ENCODE results near the gene ISG15.
"Not testable (repeated sequence)": the region's sequence is repeated elsewhere in the genome, so short reads cannot be mapped to it uniquely, and the experiment has no call there.

The ISG15 gene

GRCh38 chr1:995665-996633, 17.3 kb upstream of the ISG15 start:
- DNase-seq, result no peak

DNA sequence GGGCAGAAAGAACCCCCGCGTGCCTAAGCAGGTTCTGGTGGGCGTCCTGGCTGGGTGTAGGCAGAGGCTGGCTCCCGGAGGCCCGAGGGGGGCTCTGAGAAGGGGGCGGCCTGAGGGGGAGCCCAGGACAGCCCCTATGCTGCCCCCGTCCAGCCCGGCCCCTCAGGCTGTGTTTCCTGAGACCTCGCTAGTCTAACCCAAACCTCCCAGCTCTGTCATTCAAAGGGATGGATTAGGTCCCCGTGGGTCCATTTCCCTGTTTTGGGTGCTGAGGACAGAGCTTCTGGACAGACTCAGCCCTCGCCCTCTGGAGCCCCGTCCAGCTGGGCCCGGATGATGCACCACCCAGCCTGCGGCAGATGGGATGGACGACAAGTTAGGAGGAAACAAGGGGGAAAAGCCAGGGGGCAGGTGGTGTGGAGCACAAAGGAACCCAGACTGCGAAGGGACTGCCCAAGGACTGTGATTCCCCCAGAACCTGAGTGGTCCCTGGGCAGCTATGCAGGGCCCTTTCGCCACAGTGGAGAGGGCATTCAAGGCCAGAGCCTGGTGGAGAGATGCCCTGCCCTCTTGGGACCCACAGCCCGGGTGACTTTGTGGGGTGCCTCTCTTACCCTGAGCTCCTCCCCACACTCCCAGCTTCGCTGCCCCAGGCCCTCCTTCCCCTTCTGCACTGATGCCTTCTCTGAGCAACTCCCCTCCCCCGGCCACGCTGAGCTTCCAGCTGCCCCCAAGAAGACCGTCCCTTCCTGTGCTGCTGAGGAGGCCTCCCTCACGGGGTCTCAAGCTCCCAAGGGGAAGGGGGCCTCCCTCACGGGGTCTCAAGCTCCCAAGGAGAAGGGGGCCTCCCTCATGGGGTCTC, 16.2 kb upstream of the ISG15 start:
- no peak for DNase-seq

- DNase-seq, result no peak
These were observed 15.6 kb upstream of the ISG15 start for GRCh38 chr1:997713-997992.

GRCh38 chr1:997993-998744, 15.1 kb upstream of the ISG15 start:
- no peak for DNase-seq

GRCh38 chr1:998745-998994, 14.6 kb upstream of the ISG15 start:
- DNase-seq, result no peak

DNA sequence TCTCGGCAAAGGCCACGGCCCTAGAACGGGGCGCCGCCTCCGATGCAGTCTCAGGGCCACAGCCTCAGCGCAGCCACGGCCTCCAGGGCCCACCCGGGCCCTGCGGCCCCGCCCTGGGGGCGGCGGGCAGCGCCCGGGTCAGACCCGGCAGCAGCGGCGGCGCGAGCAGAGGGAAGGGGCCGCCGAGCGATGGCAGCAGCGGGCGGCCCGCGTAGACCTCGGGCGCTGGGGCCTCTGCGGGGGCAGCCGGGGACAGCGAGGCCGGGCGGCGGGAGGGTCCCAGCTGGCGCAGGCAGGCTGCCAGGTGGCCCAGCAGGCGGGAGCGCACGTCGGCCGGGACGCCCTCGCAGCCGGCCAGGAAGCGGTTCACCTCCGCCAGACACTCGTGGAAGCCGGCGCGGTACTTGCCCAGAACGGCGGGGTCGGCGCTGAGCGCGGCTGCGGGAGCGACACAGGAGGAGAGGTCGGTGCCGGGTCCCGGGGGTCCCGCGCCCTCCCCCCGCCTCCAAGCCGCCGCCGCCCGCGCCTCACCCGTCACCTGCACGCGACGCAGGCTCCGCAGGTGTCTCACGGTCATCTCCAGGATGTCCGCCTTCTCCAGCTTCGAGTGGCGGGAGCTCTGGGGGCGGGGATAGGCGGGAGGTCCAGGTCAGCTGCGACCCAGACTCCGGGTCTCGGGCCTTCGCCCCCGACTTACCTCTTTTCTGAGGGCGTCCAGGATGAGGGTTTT, 14.1 kb upstream of the ISG15 start:
- no peak for DNase-seq

DNA sequence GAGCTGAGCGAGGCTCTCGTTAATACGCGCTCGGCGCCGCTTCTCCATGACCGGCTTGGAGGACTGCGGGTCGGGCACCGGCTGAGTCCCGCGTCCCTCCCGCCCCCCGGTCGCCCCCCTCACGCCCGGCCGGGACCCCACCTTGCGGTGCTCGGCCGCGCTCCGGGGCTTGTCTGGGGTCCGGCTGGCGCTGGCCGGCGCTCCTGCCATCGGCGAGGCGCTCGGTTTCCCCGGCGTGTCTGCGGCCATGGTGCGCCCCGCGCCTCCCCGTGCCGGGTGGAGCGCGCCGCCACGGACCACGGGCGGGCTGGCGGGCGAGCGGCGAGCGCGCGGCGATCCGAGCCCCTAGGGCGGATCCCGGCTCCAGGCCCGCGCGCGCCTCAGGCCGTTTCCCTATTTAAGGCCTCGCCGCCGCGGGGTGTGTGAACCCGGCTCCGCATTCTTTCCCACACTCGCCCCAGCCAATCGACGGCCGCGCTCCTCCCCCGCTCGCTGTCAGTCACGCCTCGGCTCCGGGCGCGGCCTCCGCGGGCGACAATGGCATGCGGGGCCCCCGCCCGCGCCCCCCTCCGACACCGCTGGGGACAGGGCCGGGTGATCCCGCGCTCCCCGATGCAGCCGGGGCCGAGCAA, 13.5 kb upstream of the ISG15 start, which contains the start of gene HES4:
Gene HES4, minus strand, starts transcription at position 373 of the 632 bp plus-strand sequence. Its CDS starts 124 bp downstream, at position 249.
- peak; percentile 63 for DNase-seq

GRCh38 chr1:1000357-1001056, 12.8 kb upstream of the ISG15 start:
- peak; percentile 56 for DNase-seq

GRCh38 chr1:1001057-1001783, 12.1 kb upstream of the ISG15 start:
- DNase-seq, result no peak

GRCh38 chr1:1003618-1004419, 9.5 kb upstream of the ISG15 start:
- DNase-seq, result no peak

DNA sequence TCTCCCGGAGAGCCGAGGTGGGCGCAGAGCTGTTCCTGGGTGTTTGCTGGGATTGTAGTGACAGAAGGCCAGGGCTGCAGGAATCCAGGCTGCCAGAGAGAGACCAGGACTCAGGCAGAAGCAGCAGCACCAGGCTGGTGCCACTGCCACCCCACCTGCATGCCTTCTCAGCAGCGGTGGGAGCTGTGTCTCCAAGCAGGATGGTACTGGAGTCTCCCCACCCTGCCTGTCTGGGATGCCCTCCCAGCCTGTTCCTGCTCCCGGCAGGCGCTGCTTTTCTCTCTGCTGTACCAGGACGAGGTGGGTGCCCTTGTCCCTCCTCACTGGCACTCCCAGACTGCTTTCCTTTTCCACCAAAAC, 8.9 kb upstream of the ISG15 start:
- DNase-seq, result no peak

- DNase-seq, result peak; percentile 16
These were observed 8.3 kb upstream of the ISG15 start for GRCh38 chr1:1004780-1005697.

GRCh38 chr1:1005774-1006304, 7.5 kb upstream of the ISG15 start:
- DNase-seq, result no peak

DNA sequence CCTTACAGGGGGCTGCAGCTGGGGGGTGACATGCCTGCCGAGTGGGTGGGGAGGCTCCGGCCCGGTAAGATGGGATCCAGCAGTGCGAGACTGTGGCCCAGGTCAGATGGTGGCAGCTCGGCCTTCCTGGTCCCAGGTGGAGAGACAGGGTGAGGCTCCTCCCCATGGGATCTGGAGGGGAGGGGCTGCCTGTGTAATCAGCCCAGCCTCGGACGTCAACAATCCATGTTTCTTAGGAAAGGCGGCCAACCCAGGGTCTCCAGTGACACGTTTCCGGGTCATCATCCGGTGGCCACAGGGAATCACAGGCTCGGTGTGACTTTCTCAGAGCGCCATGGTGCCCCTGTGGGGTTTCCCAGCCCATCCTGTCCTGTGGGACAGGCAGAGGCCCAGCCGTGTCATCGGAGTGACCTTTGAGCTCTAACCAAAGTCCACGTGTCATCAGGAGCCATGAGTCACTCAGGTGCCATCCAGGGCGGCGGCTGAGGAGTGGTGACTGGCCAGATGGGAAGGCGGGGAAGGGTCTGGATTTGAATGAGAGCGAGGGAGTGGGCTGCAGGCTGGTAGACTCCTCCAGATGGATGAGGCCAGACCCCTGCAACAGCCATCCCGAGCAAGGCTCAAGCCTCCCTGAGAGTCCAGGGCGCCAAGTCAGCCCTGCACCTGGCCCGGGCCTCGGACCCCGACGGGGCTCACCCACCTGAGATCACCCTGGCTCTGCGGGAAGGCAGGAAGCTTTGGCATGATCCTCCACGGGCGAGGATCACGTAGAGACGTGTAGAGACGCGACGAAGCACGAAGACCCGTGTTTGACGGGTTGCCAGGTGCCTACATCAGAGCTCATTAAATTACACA, 6.8 kb upstream of the ISG15 start:
- no peak for DNase-seq

- DNase-seq, result not testable (repeated sequence)
These were observed 3.2 kb upstream of the ISG15 start for GRCh38 chr1:1010131-1010530.

DNA sequence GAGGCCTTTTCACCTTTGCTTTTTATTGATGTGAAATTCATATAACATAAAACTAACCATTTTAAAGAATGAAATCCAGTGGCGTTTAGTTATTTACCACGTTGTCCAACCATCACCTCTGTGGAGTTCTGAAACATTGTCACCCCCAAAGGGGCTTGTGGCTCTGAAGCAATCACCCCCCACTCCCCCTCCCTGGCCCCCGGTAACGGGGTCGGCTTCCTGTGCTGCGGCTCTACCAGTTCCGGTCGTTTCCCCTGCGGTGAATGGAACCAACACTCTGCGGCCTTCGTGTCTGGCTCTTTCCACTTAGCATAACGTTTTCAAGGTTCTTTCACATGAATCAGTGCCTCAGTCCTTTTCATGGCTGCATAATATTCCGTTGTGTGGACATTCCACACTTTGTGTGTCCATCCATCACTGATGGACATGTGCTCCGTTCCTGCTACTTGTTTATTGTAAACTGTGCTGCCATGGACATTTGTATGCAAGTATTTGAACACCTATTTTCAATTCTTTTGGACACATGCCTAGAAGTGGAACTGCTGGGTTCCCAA, 1.8 kb upstream of the ISG15 start:
- no peak for DNase-seq

DNA sequence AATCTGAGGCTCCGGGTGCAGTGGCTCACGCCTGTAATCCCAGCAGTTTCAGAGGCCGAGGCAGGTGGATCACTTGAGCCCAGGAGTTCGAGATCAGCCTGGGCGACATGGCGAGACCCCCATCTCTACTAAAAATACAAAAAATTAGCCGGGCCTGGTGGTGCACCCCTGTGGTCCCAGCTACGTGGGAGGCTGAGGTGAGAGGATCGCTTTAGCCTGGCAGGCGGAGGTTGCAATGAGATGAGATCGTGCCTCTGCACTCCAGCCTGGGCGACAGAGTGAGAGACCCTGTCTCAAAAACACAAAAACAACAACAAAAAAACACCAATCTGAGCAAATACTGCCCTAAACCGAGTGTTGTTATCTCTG, 577 bp upstream of the ISG15 start:
- not testable (repeated sequence) for DNase-seq

Measured in NCI-H345 (cell line).